HG03066 (cell line): ENCODE measurements around the gene HSPA8.
"Not testable (repeated sequence)": the region's sequence is repeated elsewhere in the genome, so short reads cannot be mapped to it uniquely, and the experiment has no call there.

Experiments used
- ATAC-seq: cut with Tn5 transposase; IDR thresholded peaks from one replicate; pipeline ENCODE4 v1.9.1; 2021; ENCODE audit warnings: low read depth; ENCODE audit not compliant: unreplicated experiment

HSPA8 gene

GRCh38 chr11:123072762-123073161 is 10.8 kb upstream of the HSPA8 start:
- no peak for ATAC-seq

GRCh38 chr11:123072332-123072761 is 10.4 kb upstream of the HSPA8 start:
- ATAC-seq, result no peak

GRCh38 chr11:123069908-123070821 is 8.2 kb upstream of the HSPA8 start:
- ATAC-seq, result peak; percentile 55

- ATAC-seq, result no peak
Measured at GRCh38 chr11:123065621-123066020, 3.7 kb upstream of the HSPA8 start.

- no peak for ATAC-seq
Measured at GRCh38 chr11:123063826-123064657, 2.1 kb upstream of the HSPA8 start.

- ATAC-seq, result no peak
Measured at GRCh38 chr11:123062892-123063825, 1.2 kb upstream of the HSPA8 start.

- ATAC-seq, result peak; percentile 85
Measured at GRCh38 chr11:123062158-123062891, 389 bp upstream of the HSPA8 start.

- no peak for ATAC-seq
Measured at GRCh38 chr11:123060277-123061000, 1.5 kb downstream of the HSPA8 start.

GRCh38 chr11:123059041-123059920 is 2.7 kb downstream of the HSPA8 start:
- not testable (repeated sequence) for ATAC-seq

- no peak for ATAC-seq
Measured at GRCh38 chr11:123057661-123058305, 4.2 kb downstream of the HSPA8 start.

GRCh38 chr11:123056835-123057491 is 5.0 kb downstream of the HSPA8 start:
- ATAC-seq, result no peak

GRCh38 chr11:123055191-123055901 is 6.6 kb downstream of the HSPA8 start:
- ATAC-seq, result no peak

GRCh38 chr11:123054301-123055065 is 7.5 kb downstream of the HSPA8 start:
- ATAC-seq, result peak; percentile 79

- ATAC-seq, result no peak
Measured at GRCh38 chr11:123052901-123053721, 8.8 kb downstream of the HSPA8 start.

- ATAC-seq, result no peak
Measured at GRCh38 chr11:123051634-123052033, 10.3 kb downstream of the HSPA8 start.
